Activated T-cell treated with anti-CD3 and anti-CD28 coated beads, Interleukin-2, amount 50 U/mL, for 24 hours (primary cell): Measurements from ENCODE around the gene ATG2B.

Experiments
- DNase-seq: peaks from one replicate; pipeline ENCODE4 v3.0.0-alpha.2; 2020
- H3K27ac Mint-ChIP-seq: 2 replicates; pipeline ENCODE4 v1.8.0; 2020; ENCODE audit warnings: mild to moderate bottlenecking, mixed read lengths
- H3K27me3 Mint-ChIP-seq: 2 replicates; pipeline ENCODE4 v1.8.0; 2020; ENCODE audit warnings: mixed read lengths
- H3K36me3 Mint-ChIP-seq: 2 replicates; pipeline ENCODE4 v1.8.0; 2020; ENCODE audit warnings: low read depth, mixed read lengths
- H3K4me1 Mint-ChIP-seq: 2 replicates; pipeline ENCODE4 v1.8.0; 2020; ENCODE audit warnings: low read depth, mixed read lengths
- H3K4me3 Mint-ChIP-seq: 2 replicates; pipeline ENCODE4 v1.8.0; 2020; ENCODE audit warnings: mild to moderate bottlenecking, moderate library complexity, mixed read lengths
- H3K9me3 Mint-ChIP-seq: 2 replicates; pipeline ENCODE4 v1.8.0; 2020; ENCODE audit warnings: mixed read lengths

ATG2B gene

DNA sequence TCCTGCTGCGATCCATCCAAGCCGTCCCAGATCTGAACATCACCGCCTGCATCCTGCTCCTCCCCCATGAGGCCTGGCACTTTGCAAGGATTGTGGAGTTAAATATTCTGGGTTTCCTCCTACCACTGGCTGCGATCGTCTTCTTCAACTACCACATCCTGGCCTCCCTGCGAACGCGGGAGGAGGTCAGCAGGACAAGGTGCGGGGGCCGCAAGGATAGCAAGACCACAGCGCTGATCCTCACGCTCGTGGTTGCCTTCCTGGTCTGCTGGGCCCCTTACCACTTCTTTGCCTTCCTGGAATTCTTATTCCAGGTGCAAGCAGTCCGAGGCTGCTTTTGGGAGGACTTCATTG is 99.0 kb downstream of the ATG2B start:
- Mint-ChIP-seq H3K27ac (no peak overlapping the region), H3K27me3 (peaks cover 20% of the 10 kb centered on the region)

DNA sequence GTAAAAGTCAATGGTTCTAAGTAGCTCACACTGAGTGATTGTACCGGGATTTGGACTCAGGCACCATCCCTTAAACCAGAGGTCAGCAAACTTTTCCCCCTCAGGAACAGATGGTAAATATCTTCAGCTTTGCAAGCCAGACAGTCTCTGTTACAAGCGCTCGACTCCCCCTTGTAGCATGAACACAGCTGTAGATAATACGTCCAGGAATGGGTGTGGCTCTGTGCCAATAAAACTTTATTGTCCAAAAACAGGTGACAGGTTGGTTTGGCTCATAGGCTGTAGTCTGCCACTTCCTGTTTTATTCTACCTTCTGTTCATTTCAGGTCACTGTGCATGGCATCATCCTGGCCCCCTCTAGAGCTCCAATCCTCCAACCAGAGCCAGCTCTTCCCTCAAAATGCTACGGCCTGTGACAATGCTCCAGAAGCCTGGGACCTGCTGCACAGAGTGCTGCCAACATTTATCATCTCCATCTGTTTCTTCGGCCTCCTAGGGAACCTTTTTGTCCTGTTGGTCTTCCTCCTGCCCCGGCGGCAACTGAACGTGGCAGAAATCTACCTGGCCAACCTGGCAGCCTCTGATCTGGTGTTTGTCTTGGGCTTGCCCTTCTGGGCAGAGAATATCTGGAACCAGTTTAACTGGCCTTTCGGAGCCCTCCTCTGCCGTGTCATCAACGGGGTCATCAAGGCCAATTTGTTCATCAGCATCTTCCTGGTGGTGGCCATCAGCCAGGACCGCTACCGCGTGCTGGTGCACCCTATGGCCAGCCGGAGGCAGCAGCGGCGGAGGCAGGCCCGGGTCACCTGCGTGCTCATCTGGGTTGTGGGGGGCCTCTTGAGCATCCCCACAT is 99.6 kb downstream of the ATG2B start:
- H3K9me3 Mint-ChIP-seq = no peaks in the 10 kb centered on the region
- DNase-seq = no peak
- peaks cover 22% of the 10 kb centered on the region for H3K27me3 Mint-ChIP-seq
- H3K4me1 Mint-ChIP-seq = no peaks in the 10 kb centered on the region
- H3K4me3 Mint-ChIP-seq = no peak overlapping the region
- no peak overlapping the region for H3K27ac Mint-ChIP-seq
- H3K36me3 Mint-ChIP-seq = no peaks in the 10 kb centered on the region

More for the DNA sequence above, 99.0 kb downstream of the ATG2B start:
- no peak for DNase-seq
- Mint-ChIP-seq H3K9me3 (no peaks in the 10 kb centered on the region), H3K4me1 (no peaks in the 10 kb centered on the region), H3K4me3 (no peak overlapping the region), H3K36me3 (no peaks in the 10 kb centered on the region)

- Mint-ChIP-seq H3K9me3 (no peaks in the 10 kb centered on the region), H3K27me3 (peaks cover 27% of the 10 kb centered on the region), H3K4me1 (no peaks in the 10 kb centered on the region), H3K27ac (no peak overlapping the region), H3K4me3 (no peak overlapping the region), H3K36me3 (no peaks in the 10 kb centered on the region)
- DNase-seq = no peak
Observed at GRCh38 chr14:96261772-96262655, 101.1 kb downstream of the ATG2B start.

- Mint-ChIP-seq H3K4me3 (no peak overlapping the region), H3K36me3 (no peaks in the 10 kb centered on the region), H3K9me3 (no peaks in the 10 kb centered on the region), H3K27me3 (peaks cover 19% of the 10 kb centered on the region), H3K4me1 (no peaks in the 10 kb centered on the region), H3K27ac (no peak overlapping the region)
- DNase-seq = no peak
Observed at GRCh38 chr14:96261053-96261452, 102.1 kb downstream of the ATG2B start.

- Mint-ChIP-seq H3K9me3 (no peaks in the 10 kb centered on the region), H3K36me3 (no peaks in the 10 kb centered on the region), H3K4me3 (no peak overlapping the region), H3K4me1 (no peaks in the 10 kb centered on the region), H3K27me3 (peaks cover 21% of the 10 kb centered on the region), H3K27ac (no peak overlapping the region)
- no peak for DNase-seq
Observed at GRCh38 chr14:96260341-96260821, 102.8 kb downstream of the ATG2B start.

GRCh38 chr14:96257900-96258299 is 105.2 kb downstream of the ATG2B start:
- H3K4me3 Mint-ChIP-seq = no peak overlapping the region
- DNase-seq = no peak
- H3K27me3 Mint-ChIP-seq = peaks cover 43% of the 10 kb centered on the region
- no peak overlapping the region for H3K27ac Mint-ChIP-seq
- no peaks in the 10 kb centered on the region for H3K4me1 Mint-ChIP-seq
- no peaks in the 10 kb centered on the region for H3K9me3 Mint-ChIP-seq
- no peaks in the 10 kb centered on the region for H3K36me3 Mint-ChIP-seq

- DNase-seq = no peak
- no peak overlapping the region for H3K27ac Mint-ChIP-seq
- H3K4me3 Mint-ChIP-seq = no peak overlapping the region
- H3K4me1 Mint-ChIP-seq = no peaks in the 10 kb centered on the region
- H3K36me3 Mint-ChIP-seq = no peaks in the 10 kb centered on the region
- H3K9me3 Mint-ChIP-seq = no peaks in the 10 kb centered on the region
- peaks cover 48% of the 10 kb centered on the region for H3K27me3 Mint-ChIP-seq
Observed at GRCh38 chr14:96257056-96257455, 106.1 kb downstream of the ATG2B start.

GRCh38 chr14:96256407-96256806 is 106.7 kb downstream of the ATG2B start:
- H3K4me1 Mint-ChIP-seq = no peaks in the 10 kb centered on the region
- no peaks in the 10 kb centered on the region for H3K9me3 Mint-ChIP-seq
- no peak for DNase-seq
- peaks cover 51% of the 10 kb centered on the region for H3K27me3 Mint-ChIP-seq
- H3K27ac Mint-ChIP-seq = no peak overlapping the region
- H3K36me3 Mint-ChIP-seq = no peaks in the 10 kb centered on the region
- no peak overlapping the region for H3K4me3 Mint-ChIP-seq

DNA sequence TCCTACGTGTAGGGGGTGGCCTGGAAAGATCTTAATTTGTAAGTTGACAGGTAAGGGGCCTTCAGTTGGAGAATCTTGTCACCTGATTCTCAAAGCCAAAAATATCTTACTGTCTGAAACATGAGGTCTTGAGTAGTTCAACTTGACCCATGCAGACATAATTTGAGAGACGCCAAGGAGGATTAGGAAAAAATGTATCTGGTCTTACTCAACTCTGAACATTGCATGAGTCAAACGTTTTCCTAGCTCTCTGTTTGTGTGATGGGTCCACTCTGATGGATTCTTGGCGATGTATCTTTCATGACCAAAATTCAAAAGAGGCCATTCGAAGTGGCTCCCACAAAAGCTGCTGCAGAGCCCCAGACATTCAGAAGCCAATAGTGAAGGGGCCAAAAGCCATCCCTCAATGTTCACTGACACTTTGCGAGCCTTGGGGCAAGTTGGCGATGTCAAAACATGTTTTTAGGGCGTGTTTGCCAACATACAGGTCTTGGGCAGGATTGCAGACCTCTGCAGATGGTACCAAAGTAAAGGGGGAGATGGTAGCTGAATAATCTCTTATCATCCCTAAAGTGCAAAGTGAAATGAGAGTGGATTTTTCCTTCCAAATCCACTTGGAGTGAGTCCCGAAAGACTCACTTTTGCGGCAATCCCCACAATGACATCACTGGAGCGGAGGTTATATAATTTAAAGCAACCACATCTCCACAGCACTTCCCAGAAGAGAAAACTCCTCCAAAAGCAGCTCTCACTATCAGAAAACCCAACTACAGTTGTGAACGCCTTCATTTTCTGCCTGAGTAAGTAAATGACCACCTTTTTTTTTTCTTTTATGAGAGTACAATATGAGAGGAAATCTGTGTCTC is 107.4 kb downstream of the ATG2B start, which contains the start of gene BDKRB1:
Gene BDKRB1, plus strand, starts transcription at position 710 of the 866 bp plus-strand sequence. CDS start 7,473 bp downstream, outside the sequence.
- no peak within 1 kb of the TSS for H3K4me3 Mint-ChIP-seq
- no peak for DNase-seq
- peaks cover 51% of the 10 kb centered on the region for H3K27me3 Mint-ChIP-seq
- H3K9me3 Mint-ChIP-seq = no peaks in the 10 kb centered on the region
- H3K4me1 Mint-ChIP-seq = no peaks in the 10 kb centered on the region
- no peaks in the 10 kb centered on the region for H3K36me3 Mint-ChIP-seq
- no peak within 1 kb of the TSS for H3K27ac Mint-ChIP-seq

GRCh38 chr14:96254687-96255086 is 108.5 kb downstream of the ATG2B start:
- DNase-seq = no peak
- Mint-ChIP-seq H3K27me3 (peaks cover 53% of the 10 kb centered on the region), H3K27ac (no peak overlapping the region)

DNA sequence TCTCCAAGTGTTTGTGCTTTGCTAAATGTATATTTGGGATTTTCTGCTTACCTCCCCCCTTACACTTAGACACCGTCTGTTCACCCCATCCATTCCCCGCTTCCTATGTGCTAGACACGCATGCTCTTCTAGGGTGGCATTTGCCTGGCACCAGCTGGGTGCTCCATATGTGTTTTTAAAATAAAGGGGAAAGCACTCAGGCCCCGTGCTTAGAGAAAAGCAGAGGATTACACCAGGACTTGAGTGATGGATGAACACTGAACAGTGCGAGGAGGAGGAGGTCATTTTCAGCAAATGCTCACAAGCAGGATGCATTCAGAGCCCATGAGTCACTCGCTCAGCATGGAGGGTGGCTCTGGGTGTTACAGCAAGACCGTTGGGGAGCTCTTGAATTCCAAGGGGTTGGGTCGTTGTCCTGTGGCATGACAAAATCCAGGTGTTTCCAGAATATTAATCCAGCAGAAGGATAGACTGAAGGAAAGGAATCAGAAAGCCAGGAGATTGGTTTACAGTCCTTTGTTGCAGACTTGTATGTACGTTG is 110.1 kb downstream of the ATG2B start:
- Mint-ChIP-seq H3K9me3 (no peaks in the 10 kb centered on the region), H3K4me1 (no peaks in the 10 kb centered on the region), H3K4me3 (no peak overlapping the region), H3K27ac (no peak overlapping the region), H3K36me3 (no peaks in the 10 kb centered on the region), H3K27me3 (peaks cover 48% of the 10 kb centered on the region)
- DNase-seq = no peak

More at GRCh38 chr14:96254687-96255086, 108.5 kb downstream of the ATG2B start:
- Mint-ChIP-seq H3K9me3 (no peaks in the 10 kb centered on the region), H3K36me3 (no peaks in the 10 kb centered on the region), H3K4me3 (no peak overlapping the region), H3K4me1 (no peaks in the 10 kb centered on the region)

DNA sequence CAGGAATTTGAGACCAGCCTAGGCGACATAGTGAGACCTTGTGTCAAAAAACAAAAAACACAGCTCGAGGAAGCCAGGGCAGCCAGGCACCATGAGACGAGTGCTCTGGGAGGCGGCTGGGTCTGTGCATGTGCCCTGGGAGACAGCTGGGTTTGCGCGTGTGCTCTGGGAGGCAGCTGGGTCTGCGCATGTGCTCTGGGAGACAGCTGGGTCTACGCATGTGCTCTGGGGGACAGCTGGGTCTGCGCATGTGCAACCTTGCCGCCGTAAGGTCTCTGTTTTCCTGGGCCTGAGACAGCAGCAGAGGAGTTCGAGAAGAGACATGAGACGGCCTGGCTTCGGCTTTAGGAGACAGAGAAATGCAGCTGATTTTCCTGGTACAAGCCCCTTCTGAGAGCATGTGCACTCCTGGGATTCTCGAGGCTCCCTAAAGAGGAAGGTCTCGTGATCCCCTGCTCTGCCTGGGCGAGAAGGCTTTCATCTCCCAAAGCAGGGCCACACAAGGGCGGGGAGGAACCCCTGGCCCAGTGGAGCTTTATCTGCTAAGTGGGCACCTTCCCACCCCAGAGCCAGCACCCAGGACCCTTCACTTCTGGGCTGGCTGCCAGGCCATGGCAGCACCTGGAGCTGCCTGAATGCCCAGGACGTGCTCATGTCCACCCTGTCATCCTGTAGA is 110.7 kb downstream of the ATG2B start:
- Mint-ChIP-seq H3K27ac (no peak overlapping the region), H3K4me1 (no peaks in the 10 kb centered on the region), H3K4me3 (no peak overlapping the region), H3K9me3 (no peaks in the 10 kb centered on the region), H3K27me3 (peaks cover 47% of the 10 kb centered on the region), H3K36me3 (no peaks in the 10 kb centered on the region)
- no peak for DNase-seq

GRCh38 chr14:96251656-96252155 is 111.4 kb downstream of the ATG2B start:
- peaks cover 42% of the 10 kb centered on the region for H3K27me3 Mint-ChIP-seq
- H3K27ac Mint-ChIP-seq = no peak overlapping the region
- H3K4me3 Mint-ChIP-seq = no peak overlapping the region
- no peak for DNase-seq
- no peaks in the 10 kb centered on the region for H3K9me3 Mint-ChIP-seq
- no peaks in the 10 kb centered on the region for H3K4me1 Mint-ChIP-seq
- H3K36me3 Mint-ChIP-seq = no peaks in the 10 kb centered on the region
